ENCODE data around the gene CDC42BPB. TPM values are rescaled to one million over a fixed set of nuclear protein-coding genes. Genes with fewer than 3 reads are reported as not detected.

CDC42BPB gene
- total RNA-seq, 1 donor from 2014 or later, result 48.2 TPM

DNA sequence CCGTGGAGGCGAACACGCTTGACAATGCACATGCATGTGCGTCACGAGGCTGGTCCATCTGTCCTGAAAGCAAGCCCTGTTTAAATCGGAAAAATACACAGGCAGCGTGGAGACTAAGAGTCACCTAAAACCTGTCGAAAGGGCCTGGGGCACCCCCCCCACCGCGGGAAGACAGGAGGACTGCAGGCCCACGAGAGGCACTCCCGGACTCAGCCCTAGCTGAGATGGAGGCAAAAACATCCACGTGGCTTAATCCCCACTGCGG, 54.1 kb downstream of the CDC42BPB start:
- Histone ChIP-seq H2AFZ (replicated peaks) (no peak overlapping the region), H3K27ac (no peak overlapping the region), H3K36me3 (no peaks in the 10 kb centered on the region), H3F3A (ENCODE audit: low read depth) (no peaks in the 10 kb centered on the region), H3K4me1 (no peaks in the 10 kb centered on the region), H3K9ac (no peak overlapping the region), H3K4me3 (no peak overlapping the region), H3K27me3 (no peaks in the 10 kb centered on the region), H3K9me3 (ENCODE audit: low read depth) (no peaks in the 10 kb centered on the region), H3K4me2 (no peak overlapping the region), H3K79me2 (ENCODE audit: low read depth) (no peaks in the 10 kb centered on the region), H4K20me1 (ENCODE audit: low read depth) (peaks cover 3% of the 10 kb centered on the region)
- TF ChIP-seq EZH2phosphoT487 (IDR thresholded peaks at IDR 0.05) (no peak), EZH2 (IDR thresholded peaks at IDR 0.05) (no peak)
- TF ChIP-seq, protein P1, sequence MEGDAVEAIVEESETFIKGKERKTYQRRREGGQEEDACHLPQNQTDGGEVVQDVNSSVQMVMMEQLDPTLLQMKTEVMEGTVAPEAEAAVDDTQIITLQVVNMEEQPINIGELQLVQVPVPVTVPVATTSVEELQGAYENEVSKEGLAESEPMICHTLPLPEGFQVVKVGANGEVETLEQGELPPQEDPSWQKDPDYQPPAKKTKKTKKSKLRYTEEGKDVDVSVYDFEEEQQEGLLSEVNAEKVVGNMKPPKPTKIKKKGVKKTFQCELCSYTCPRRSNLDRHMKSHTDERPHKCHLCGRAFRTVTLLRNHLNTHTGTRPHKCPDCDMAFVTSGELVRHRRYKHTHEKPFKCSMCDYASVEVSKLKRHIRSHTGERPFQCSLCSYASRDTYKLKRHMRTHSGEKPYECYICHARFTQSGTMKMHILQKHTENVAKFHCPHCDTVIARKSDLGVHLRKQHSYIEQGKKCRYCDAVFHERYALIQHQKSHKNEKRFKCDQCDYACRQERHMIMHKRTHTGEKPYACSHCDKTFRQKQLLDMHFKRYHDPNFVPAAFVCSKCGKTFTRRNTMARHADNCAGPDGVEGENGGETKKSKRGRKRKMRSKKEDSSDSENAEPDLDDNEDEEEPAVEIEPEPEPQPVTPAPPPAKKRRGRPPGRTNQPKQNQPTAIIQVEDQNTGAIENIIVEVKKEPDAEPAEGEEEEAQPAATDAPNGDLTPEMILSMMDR (IDR thresholded peaks at IDR 0.05), result no peak
- no peak overlapping the region for H3K4me3 Mint-ChIP-seq
- DNase-seq (ENCODE audit: low spot score), result no peak
- H3K27me3 Mint-ChIP-seq (ENCODE audit: insufficient read depth, low read depth), result peaks cover 4% of the 10 kb centered on the region
- peaks cover 25% of the 10 kb centered on the region for H3K36me3 Mint-ChIP-seq
- no peaks in the 10 kb centered on the region for H3K9me3 Mint-ChIP-seq
- H3K4me1 Mint-ChIP-seq, result peaks cover 3% of the 10 kb centered on the region
- no peak overlapping the region for H3K27ac Mint-ChIP-seq

- Histone ChIP-seq H3K4me2 (no peak overlapping the region), H3K79me2 (ENCODE audit: low read depth) (no peaks in the 10 kb centered on the region), H2AFZ (replicated peaks) (no peak overlapping the region), H3K27ac (no peak overlapping the region), H3K4me1 (no peaks in the 10 kb centered on the region), H4K20me1 (ENCODE audit: low read depth) (peaks cover 3% of the 10 kb centered on the region), H3K9me3 (ENCODE audit: low read depth) (no peaks in the 10 kb centered on the region), H3K4me3 (no peak overlapping the region), H3K36me3 (no peaks in the 10 kb centered on the region), H3K27me3 (no peaks in the 10 kb centered on the region), H3K9ac (no peak overlapping the region), H3F3A (ENCODE audit: low read depth) (no peaks in the 10 kb centered on the region)
- H3K27me3 Mint-ChIP-seq (ENCODE audit: insufficient read depth, low read depth), result peaks cover 6% of the 10 kb centered on the region
- peaks cover 28% of the 10 kb centered on the region for H3K36me3 Mint-ChIP-seq
- no peak overlapping the region for H3K27ac Mint-ChIP-seq
- H3K4me3 Mint-ChIP-seq, result no peak overlapping the region
- peaks cover 3% of the 10 kb centered on the region for H3K4me1 Mint-ChIP-seq
- TF ChIP-seq EZH2 (IDR thresholded peaks at IDR 0.05), result no peak
- TF ChIP-seq, protein P1 (IDR thresholded peaks at IDR 0.05), result peak; percentile 10
- no peaks in the 10 kb centered on the region for H3K9me3 Mint-ChIP-seq
- DNase-seq (ENCODE audit: low spot score), result no peak
Observed at GRCh38 chr14:103002578-103003350, 54.6 kb downstream of the CDC42BPB start.

- no peaks in the 10 kb centered on the region for H3K79me2 ChIP-seq (ENCODE audit: low read depth)
- Mint-ChIP-seq H3K9me3 (no peaks in the 10 kb centered on the region), H3K27me3 (ENCODE audit: insufficient read depth, low read depth) (peaks cover 6% of the 10 kb centered on the region), H3K36me3 (peaks cover 26% of the 10 kb centered on the region), H3K4me3 (no peak overlapping the region), H3K27ac (peak overlapping the region; percentile 81), H3K4me1 (peaks cover 3% of the 10 kb centered on the region)
- DNase-seq (ENCODE audit: low spot score), result no peak
- H2AFZ ChIP-seq (replicated peaks), result no peak overlapping the region
- no peak overlapping the region for H3K27ac ChIP-seq
- no peaks in the 10 kb centered on the region for H3K36me3 ChIP-seq
- no peaks in the 10 kb centered on the region for H3K27me3 ChIP-seq
- peaks cover 3% of the 10 kb centered on the region for H4K20me1 ChIP-seq (ENCODE audit: low read depth)
- TF ChIP-seq, protein P1 (IDR thresholded peaks at IDR 0.05), result no peak
- TF ChIP-seq EZH2 (IDR thresholded peaks at IDR 0.05) (no peak), EZH2phosphoT487 (IDR thresholded peaks at IDR 0.05) (no peak)
- no peaks in the 10 kb centered on the region for H3K9me3 ChIP-seq (ENCODE audit: low read depth)
- H3K4me1 ChIP-seq, result no peaks in the 10 kb centered on the region
- H3K4me3 ChIP-seq, result no peak overlapping the region
- H3K9ac ChIP-seq, result no peak overlapping the region
- no peaks in the 10 kb centered on the region for H3F3A ChIP-seq (ENCODE audit: low read depth)
- no peak overlapping the region for H3K4me2 ChIP-seq
Observed at GRCh38 chr14:103001651-103002396, 55.5 kb downstream of the CDC42BPB start.

Data from neural progenitor cell (in vitro differentiated cells).